LNCAP (cell line): Measurements from ENCODE around the gene WDFY2.

Experiments used
- CTCF ChIP-seq: fragments of 450-650 bp; IDR thresholded peaks from 2 replicates; pipeline ENCODE4 v1.5.1; 2017; ENCODE audit warnings: mild to moderate bottlenecking

The WDFY2 gene

GRCh38 chr13:51719394-51719793, 135.1 kb downstream of the WDFY2 start:
- TF ChIP-seq CTCF = no peak

- no peak for TF ChIP-seq CTCF
These were observed 137.2 kb downstream of the WDFY2 start for GRCh38 chr13:51721496-51721895.

GRCh38 chr13:51723529-51723928, 139.3 kb downstream of the WDFY2 start:
- TF ChIP-seq CTCF = no peak

- no peak for TF ChIP-seq CTCF
These were observed 140.5 kb downstream of the WDFY2 start for GRCh38 chr13:51724721-51725120.

GRCh38 chr13:51726446-51727193, 142.4 kb downstream of the WDFY2 start:
- TF ChIP-seq CTCF = no peak

- no peak for TF ChIP-seq CTCF
These were observed 143.5 kb downstream of the WDFY2 start for GRCh38 chr13:51727634-51728274.

GRCh38 chr13:51728275-51728673, 144.0 kb downstream of the WDFY2 start:
- TF ChIP-seq CTCF = no peak
